HG02623 (cell line): ENCODE measurements around the gene EHD2.
"Not testable (repeated sequence)": the region's sequence is repeated elsewhere in the genome, so short reads cannot be mapped to it uniquely, and the experiment has no call there.

Source experiments
- ATAC-seq: cut with Tn5 transposase; IDR thresholded peaks from one replicate; pipeline ENCODE4 v1.9.1; 2021; ENCODE audit warnings: moderate library complexity; ENCODE audit not compliant: unreplicated experiment

The EHD2 gene

DNA sequence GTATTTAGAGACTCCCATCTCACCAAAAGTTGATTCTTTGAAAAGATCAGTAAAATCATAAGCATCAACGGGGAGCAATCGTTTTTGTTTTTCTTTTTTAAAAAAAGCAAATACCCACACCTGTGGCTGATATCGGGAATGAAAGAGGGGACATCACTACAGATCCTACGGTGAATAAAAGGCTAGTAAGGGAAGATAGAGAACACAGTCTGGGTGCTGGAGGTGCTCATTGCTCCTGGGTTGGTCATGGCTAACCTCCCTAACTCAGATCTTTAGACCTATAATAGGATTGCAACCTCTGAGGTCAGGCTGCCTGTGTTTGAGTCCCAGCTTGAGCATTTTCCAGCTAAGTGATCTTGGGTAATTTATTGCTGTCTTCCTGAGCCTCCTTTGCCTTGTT lies 1.1 kb downstream of the EHD2 start:
- ATAC-seq = no peak

DNA sequence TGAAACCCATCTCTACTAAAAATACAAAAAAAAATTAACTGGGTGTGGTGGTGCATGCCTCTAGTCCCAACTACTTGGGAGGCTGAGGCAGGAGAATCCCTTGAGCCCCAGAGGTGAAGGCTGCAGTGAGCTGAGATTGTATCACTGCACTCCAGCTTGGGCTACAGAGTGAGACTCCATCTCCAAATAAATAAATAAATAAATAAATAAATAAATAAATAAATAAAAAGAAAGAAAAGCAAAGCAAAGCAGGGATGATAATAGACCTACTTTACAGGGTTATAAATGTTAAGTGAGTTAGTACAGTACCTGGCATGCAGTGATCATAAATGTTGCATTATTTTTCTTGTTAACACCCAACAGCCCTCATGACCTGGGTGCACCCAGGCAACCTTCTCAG lies 1.6 kb downstream of the EHD2 start:
- ATAC-seq = not testable (repeated sequence)

DNA sequence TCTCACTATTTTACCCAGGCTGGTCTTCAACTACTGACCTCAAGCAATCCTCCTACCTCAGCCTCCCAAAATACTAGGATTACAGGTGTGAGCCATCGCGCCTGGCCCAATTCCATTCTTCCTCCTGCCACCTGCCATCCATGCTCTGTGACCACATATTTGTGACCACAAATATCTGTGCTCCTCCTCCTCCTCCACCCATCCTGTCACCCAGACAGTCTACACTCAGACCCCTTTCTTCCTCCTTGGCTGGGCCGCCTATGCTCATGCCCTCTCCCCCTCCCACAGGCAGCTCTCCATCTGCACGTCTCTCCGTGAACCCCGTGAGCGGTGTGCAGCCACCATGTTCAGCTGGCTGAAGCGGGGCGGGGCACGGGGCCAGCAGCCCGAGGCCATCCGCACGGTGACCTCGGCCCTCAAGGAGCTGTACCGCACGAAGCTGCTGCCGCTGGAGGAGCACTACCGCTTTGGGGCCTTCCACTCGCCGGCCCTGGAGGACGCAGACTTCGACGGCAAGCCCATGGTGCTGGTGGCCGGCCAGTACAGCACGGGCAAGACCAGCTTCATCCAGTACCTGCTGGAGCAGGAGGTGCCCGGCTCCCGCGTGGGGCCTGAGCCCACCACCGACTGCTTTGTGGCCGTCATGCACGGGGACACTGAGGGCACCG lies 3.2 kb downstream of the EHD2 start:
- ATAC-seq = no peak

DNA sequence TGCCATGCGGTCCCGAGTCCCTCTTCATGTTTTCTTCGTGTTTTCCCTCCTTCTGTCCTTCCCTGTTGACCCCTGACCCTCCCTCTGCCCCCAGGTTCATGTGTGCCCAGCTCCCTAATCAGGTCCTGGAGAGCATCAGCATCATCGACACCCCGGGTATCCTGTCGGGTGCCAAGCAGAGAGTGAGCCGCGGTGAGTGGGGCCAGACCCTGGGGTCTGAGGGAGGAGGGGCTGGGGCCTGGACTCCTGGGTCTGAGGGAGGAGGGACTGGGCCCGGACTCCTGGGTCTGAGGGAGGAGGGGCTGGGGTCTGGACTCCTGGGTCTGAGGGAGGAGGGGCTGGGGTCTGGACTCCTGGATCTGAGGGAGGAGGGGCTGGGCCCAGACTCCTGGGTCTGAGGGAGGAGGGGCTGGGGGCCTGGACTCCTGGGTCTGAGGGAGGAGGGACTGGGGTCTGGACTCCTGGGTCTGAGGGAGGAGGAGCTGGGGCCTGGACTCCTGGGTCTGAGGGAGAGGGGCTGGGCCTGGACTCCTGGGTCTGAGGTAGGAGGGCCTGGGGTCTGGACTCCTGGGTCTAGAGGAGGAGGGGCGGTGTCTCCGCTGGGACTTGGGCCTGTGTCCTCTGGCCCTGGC lies 5.3 kb downstream of the EHD2 start:
- ATAC-seq = not testable (repeated sequence)

DNA sequence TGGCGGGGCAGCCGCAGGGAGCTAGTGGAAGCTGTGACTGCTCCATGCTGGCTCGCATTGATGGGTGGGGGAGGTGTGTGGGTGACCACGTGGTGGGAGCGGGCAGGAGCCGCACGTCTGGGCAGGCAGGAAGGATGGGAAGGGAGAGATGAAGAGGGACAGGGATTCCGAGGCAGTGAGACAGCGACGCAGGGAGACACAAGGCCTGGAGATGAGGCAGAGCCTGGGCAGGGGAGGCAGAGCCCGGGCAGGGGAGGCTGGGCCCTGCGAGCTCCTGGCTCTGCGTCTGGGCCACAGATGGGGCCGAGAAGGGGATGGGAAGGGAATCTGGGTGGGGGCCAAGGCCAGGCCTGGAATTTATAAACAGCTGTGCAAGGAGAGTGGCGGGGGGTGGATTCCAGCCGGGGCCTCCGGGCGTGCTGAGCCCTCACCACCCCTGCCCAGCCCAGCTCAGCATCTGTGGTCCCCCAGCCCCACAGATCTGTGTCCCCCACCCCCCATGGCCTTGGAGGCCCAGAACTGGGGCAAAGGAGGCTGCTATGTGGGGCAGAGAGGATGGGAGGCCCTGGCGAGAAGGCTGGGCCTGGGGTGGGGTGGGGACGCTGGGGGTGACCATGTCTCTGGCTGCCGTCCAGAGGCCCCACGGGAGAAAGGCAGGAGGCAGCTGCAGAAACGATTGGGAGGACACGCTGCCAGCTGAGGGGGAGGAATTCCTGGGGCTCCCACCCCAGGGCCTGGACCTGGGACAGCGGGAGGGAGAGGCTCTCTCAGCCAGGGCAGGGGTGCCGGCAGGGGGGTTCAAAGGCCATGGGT lies 6.0 kb downstream of the EHD2 start:
- ATAC-seq = no peak

DNA sequence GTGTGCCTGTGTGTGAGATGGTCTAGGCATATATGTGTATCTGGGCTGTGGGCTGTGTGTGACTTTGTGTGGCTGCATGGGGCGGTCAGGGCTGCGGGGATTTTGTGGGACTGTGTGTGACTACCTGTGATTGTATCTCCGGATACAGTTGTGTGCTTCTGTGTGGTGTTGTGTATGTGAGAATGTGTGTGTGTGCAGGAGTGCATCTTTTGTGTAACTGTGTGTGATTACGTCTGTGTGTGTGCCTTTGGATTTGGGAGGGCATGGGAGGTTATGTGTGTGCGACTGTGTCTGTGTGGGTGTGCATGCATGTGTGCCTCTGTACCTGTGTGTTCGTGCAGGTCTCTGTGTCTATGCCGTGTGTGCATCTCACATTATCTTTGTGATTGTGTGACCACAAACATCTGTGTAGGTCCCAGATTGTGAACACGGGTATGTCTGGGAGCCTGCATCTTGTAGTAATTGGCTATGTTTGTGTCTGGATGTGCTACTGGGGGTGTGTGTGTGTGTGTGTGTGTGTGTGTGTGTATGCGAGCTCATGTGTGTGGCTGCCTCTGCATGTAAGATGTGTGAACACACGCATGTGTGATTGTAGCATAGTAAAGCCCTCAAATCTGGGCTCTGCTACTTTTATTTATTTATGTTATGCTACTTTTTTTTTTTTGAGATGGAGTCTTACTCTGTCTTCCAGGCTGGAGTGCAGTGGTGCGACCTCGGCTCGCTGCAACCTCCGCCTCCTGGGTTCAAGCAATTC lies 7.6 kb downstream of the EHD2 start:
- no peak for ATAC-seq

DNA sequence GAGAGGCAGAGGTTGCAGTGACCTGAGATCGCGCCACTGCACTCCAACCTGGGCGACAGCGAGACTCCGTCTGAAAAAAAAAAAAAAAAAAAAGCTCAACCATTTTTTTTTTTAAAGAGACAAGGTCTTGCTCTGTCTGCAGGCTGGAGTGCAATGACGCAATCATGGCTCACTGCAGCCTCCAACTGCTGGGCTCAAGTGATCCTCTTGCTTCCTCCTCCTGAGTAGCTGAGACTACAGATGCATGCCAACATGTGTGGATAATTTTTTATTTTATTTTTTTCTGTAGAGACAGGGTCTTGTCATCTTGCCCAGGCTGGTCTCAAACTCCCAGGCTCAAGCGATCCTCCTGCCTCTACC lies 10.3 kb downstream of the EHD2 start:
- no peak for ATAC-seq

DNA sequence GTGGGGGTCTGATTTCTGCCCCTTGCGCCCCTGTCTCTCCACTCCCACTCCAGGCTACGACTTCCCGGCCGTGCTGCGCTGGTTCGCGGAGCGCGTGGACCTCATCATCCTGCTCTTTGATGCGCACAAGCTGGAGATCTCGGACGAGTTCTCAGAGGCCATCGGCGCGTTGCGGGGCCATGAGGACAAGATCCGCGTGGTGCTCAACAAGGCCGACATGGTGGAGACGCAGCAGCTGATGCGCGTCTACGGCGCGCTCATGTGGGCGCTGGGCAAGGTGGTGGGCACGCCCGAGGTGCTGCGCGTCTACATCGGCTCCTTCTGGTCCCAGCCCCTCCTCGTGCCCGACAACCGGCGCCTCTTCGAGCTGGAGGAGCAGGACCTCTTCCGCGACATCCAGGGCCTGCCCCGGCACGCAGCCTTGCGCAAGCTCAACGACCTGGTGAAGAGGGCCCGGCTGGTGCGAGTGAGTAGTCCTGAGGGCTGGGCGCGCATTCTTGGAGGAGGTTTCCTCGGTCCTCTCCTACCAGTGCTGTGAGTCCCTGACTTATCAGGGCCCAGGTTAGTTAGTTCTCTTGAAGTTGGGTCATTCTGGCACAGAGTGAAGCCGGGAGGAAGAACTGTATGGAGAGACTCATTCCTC lies 12.7 kb downstream of the EHD2 start:
- no peak for ATAC-seq

DNA sequence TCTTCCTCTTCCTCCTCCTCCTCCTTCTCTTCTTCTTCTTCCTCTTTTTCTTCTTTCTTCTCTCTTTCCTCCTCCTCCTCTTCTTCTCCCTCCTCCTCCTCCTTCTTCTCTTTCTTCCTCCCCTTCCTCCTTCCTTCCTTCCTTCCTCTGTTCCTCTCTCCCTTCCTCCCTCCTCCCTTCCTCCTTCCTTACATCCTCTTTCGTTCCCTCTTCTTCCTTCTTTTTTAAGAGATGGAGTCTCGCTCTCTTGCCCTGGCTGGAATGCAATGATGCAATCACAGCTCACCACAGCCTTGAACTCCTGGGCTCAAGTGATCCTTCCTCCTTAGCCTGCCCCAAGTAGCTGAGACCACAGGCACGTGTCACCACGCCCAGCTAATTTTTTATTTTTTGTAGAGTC lies 13.2 kb downstream of the EHD2 start:
- ATAC-seq = no peak

DNA sequence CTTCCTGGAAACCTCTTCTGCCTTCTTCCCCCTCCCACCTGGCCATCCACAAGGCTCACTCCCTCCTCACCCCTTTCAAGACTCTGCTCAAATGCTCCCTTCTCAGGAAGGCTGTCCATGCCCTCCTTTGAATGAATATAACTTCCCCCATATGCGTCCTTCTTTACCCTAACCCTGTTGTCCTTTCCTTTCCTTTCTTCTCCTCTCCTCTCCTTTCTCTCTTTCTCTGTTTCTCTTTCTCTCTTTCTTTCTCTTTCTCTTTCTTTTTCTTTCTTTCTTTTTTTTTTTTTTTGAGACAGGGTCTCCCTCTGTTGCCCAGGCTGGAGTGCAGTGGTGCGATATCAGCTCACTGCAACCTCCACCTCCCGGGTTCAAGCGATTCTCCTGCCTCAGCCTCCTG lies 15.1 kb downstream of the EHD2 start:
- not testable (repeated sequence) for ATAC-seq

DNA sequence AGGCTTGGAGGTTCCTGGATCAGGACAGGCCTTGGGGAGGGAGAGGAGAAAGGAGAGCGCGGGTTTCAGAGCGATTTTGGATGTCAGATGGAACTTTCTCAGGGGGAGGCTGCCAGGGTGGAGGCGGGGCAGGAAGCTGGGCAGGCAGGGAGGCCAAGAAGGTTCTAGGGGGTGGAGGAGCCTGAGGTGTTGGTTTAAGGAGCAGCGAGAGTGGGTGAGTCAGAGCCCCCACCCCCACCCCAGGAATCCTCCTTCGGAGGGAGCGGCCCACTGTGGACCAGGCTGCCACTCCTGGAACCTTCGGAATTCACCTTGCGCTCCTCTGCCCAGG lies 16.2 kb downstream of the EHD2 start:
- ATAC-seq = no peak

DNA sequence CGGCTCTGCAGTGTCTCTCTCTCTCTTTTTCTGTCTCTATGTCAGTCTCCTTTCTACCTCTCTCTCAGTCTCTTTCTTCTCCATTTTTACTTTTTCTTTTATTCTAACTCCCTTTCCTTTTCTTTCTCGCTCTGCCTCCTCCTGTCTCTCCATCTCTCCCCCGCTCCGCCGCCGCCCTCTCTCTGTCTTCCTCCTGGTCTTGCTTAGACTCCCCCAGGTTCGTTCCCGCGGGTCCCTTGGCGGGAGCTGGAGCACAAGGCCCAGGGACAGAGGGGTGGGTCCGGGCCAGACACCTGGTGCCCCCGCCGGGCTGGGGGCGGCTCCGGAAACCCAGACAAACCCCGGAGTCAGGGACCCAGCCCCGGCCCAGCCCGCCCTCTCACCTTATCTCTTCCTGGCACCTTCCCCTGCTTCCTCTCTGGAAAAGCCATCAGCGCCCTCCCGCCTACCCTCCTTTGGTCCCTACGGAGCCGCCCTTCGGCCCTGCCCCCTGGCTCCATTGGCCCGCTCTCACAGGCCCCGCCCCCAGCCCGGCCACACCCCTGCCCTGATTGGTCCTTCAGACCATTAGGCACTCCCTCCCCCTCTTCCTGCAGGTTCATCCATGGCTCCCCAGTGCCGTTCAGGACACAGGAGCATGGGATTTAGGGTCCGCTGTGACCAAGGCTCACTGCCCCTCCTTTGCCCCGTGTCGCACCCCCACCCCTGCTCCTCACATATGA lies 16.7 kb downstream of the EHD2 start:
- ATAC-seq = no peak

DNA sequence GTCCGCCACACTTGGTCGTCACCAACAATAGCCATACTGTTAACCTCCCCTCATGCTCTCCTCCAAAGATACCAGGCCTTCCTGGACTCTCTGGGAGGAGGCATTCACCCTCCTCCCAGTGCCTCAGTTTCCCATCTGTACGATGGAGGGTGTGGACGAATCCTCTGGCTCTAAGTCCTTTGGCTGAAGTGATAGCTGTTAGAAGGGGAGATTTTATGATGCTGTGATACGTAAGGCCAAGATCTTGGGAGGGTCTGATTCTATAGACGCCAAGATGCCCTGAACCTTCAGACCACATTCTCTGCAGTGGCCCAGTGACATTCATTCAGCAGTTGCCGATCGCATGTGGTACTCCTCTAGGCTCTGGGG lies 17.3 kb downstream of the EHD2 start:
- no peak for ATAC-seq

DNA sequence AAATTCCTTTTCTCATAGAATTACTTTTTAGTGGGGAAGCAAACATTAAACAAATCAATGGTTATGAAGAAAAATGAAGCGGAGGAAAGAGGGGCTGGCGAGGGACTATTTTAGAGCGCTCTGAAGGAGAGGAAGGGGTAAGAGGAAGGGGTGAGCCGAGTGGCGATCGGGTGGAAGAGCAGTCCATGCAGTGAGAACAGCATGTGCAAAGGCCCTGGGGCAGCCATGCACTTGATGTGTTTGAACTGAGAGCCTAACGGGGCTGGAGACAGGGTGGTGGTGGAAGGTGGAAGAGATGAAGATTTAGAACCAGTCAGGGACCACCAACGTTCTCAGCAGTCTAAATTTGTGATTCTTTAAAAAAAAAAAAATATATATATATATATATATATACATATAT lies 17.7 kb downstream of the EHD2 start:
- ATAC-seq = no peak

DNA sequence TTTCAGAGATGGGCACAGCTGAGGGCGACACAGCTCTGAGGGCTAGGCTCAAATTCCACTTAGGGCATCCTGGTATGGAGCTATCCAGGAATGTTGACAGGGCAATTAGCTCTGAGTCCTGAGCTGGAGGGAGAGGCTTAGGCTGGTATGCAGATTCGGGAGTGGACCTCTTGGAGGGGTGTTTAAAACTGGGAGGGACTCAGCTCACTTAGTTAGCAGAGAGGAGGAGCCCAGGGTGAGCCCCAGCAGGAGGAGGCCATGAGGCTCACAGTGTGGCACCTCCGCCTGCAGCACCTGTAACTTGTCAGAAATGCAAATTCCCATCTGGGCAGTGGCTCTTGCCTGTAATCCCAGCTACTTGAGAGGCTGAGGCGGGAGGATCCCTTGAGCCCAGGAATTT lies 21.9 kb downstream of the EHD2 start:
- ATAC-seq = no peak

DNA sequence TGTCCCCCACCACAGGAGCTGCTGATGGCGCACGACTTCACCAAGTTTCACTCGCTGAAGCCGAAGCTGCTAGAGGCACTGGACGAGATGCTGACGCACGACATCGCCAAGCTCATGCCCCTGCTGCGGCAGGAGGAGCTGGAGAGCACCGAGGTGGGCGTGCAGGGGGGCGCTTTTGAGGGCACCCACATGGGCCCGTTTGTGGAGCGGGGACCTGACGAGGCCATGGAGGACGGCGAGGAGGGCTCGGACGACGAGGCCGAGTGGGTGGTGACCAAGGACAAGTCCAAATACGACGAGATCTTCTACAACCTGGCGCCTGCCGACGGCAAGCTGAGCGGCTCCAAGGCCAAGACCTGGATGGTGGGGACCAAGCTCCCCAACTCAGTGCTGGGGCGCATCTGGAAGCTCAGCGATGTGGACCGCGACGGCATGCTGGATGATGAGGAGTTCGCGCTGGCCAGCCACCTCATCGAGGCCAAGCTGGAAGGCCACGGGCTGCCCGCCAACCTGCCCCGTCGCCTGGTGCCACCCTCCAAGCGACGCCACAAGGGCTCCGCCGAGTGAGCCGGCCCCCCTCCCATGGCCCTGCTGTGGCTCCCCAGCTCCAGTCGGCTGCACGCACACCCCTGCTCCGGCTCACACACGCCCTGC lies 27.8 kb downstream of the EHD2 start:
- no peak for ATAC-seq

DNA sequence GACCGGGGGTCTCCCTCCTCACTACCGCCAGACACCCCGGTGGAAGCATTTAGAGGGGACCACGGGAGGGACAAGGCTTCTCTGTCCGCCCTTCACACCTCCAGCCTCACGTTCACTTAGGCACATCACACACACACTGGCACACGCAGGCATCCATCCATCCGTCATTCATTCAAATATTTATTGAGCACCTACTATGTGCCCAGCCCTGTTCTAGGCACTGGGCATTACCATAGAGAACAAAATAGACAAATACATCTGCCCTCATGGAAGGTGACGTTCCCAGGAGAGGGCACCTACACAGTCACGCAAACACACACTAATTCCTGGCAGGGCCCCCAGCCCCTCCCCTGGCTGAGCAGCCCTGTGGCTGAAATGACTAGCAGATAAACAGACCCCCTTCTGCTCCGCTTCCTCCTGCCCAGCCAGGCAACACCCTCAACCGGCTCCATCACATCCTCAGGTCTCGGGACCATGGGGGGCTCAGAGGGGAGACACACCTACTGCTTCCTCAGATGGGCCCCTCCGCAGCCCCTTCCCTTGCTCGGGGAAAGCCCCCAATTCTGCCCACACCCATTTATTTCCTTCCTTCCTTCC lies 28.4 kb downstream of the EHD2 start:
- ATAC-seq = no peak

DNA sequence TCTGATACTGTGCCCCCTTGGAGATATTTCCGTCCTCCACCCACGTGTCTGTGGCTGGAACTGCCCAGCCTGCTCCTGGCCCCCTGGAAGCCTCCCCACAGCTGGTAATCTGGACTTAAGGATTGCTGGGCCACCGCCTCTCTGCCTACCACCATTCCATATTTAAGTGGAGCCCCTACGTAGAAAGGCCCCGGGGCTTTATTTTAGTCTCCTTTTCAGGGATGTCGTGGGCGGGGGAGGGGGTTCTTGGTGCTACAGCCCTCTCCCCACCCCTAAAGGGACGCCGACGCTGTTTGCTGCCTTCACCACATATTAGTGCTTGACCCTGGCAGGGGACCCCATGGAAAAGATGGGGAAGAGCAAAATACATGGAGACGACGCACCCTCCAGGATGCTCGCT lies 29.4 kb downstream of the EHD2 start:
- ATAC-seq = no peak

DNA sequence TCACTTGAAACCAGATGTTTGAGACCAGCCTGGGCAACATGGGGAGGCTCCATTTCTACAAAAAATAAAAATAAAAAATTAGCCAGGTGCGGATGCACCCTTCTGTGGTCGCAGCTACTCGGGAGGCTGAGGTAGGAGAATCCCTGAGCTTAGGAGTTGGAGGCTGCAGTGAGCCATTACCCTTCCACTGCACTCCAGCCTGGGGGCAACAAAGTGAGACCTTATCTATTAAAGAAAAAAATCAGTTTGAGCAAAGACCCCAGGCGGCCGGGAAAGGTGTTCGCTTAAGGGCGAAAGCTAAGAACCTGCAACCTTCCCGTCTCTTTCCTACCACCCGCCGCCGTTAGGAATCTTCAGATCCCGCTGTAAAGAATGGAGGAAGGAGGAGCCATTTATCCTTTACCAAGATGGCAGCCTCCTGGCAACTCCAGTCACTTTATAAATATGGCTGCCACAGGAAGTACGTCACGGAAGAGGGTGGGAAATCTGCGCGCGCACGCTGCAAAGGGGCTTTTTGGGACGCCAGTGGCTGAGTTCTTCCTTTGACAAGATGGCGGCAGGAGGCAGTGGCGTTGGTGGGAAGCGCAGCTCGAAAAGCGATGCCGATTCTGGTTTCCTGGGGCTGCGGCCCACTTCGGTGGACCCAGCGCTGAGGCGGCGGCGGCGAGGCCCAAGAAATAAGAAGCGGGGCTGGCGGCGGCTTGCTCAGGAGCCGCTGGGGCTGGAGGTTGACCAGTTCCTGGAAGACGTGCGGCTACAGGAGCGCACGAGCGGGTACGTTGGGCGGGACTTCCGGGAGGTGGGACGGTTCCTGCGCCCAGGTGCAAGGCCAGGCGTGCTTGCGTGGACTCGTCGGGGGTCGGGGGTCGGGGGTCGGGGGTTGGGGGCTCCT lies 32.0 kb downstream of the EHD2 start, which contains the start of gene NOP53:
Gene NOP53 (plus strand): TSS at position 537 of the 892 bp plus-strand sequence. CDS start 14 bp downstream, at position 551.
- peak; percentile 55 for ATAC-seq
